Ovary (tissue), 9 donors: Measurements from ENCODE around the gene COMP. TPM values are rescaled to one million over a fixed set of nuclear protein-coding genes. Genes with fewer than 3 reads are reported as not detected.
A peak's percentile ranks its signal among the peaks of the same experiment; 100 is the strongest.

Experiments used
- DNase-seq, 5 donors: peaks; one replicate each; pipeline ENCODE4 v3.0.0-alpha.2; 2019 to 2020
- H3K27ac ChIP-seq, 2 donors: fragments of 200-600 bp; one replicate each; pipeline versions ENCODE4 v1.5.1 to v1.8.0; 2019 to 2022
- H3K27me3 ChIP-seq: fragments of 200-600 bp; one replicate; pipeline ENCODE4 v1.8.0; 2022
- H3K36me3 ChIP-seq: fragments of 200-600 bp; sonication (generic); one replicate; pipeline ENCODE4 v1.5.1; 2019
- H3K4me1 ChIP-seq: one replicate; pipeline ENCODE4 v1.8.1; 2013; ENCODE audit warnings: mild to moderate bottlenecking, moderate library complexity; ENCODE audit not compliant: insufficient read depth
- H3K4me3 ChIP-seq: fragments of 200-600 bp; sonication (generic); one replicate; pipeline ENCODE4 v1.5.1; 2017
- H3K9me3 ChIP-seq, 2 donors: fragments of 200-600 bp in 1 of 2; sonication (generic) in 1 of 2; one replicate each; pipeline versions ENCODE4 v1.5.1 to v1.8.1; 2013 to 2019; ENCODE audit warnings: mild to moderate bottlenecking in 1 of 2, moderate library complexity in 1 of 2
- CTCF ChIP-seq, 3 donors: fragments of 450-650 bp in 2 of 3; fragments of 200-600 bp in 1 of 3; IDR thresholded peaks; one replicate each; pipeline versions ENCODE4 v1.5.1 to v1.8.0; 2016 to 2022; ENCODE audit warnings: antibody characterized with exemption in 3 of 3, mild to moderate bottlenecking in 1 of 3
- EP300 ChIP-seq: sonication (generic); formaldehyde crosslinking; IDR thresholded peaks from one replicate; pipeline ENCODE4 v1.6.1; 2017; ENCODE audit warnings: antibody characterized with exemption
- POLR2A ChIP-seq: fragments of 450-650 bp; IDR thresholded peaks from one replicate; pipeline ENCODE4 v1.6.1; 2017; ENCODE audit warnings: antibody characterized with exemption, mild to moderate bottlenecking, moderate library complexity
- WGBS, 3 donors: extraction: QIAGEN DNeasy Blood & Tissue Kit in 1 of 3; methylation state at CpG; one replicate each; pipeline versions ENCODE4 v1.1.5 to v1.1.7; 2013 to 2017; 5-methylcytosine and 5-hydroxymethylcytosine counted together
- intact Hi-C, 4 donors: fragments of 100-400 bp; cut with DNase I; formaldehyde crosslinking; loops; one replicate each; pipeline versions ENCODE4 v1.11.0 to v1.15.1; 2022 to 2023
- polyA plus RNA-seq, 2 donors: library from polyadenylated mRNA; stranded (reverse); fragments of 200-250 nt in 1 of 2; fragments of 350-450 nt in 1 of 2; fragmentation: Illumina TruSeq in 1 of 2; extraction: RNeasy Lipid Tissue Mini Kit (QIAGEN cat#74804) in 1 of 2; gene quantifications; one replicate each; pipeline ENCODE4 v1.2.3, GENCODE V29; 2013 to 2014
- total RNA-seq, 7 donors: library from RNA; depleted of rRNA in 2 of 7; stranded (reverse); fragments of >200 nt in 2 of 7; fragmentation: NEBNext Ultra II Directional in 3 of 7; extraction: Animal tissue kit (Norgen Biotek cat#: 25700) in 3 of 7; gene quantifications; one replicate each; pipeline versions ENCODE4 v1.1.0 to v1.2.4, GENCODE V29; 2016 to 2023
- donor health status: DM: no; HTN: no; CAD: no; lungs with moderate emphysema.
- donor health status: DM: no; HTN: no; CAD: no.
- donor health status: Bipolar disorder and iron deficiency.
- donor health status: DM: yes; HTN: yes; CAD: no.
- donor health status: DM: no; HTN: no; CAD: no.
- donor health status: DM: yes; HTN: yes; CAD: no.

The COMP gene
- total and polyA plus RNA-seq, 9 donors, result 0.08 to 0.92 (median 0.40) TPM; not detected in 3

GRCh38 chr19:18742838-18743783, 48.0 kb downstream of the COMP start:
- peak; percentile 84 to 94 (median 88) for DNase-seq
- Histone ChIP-seq H3K27ac (peak overlapping the region in 1 of 2 donors; percentile 50), H3K9me3 (no peaks in the 10 kb centered on the region), H3K27me3 (no peaks in the 10 kb centered on the region), H3K36me3 (no peaks in the 10 kb centered on the region), H3K4me3 (no peak overlapping the region), H3K4me1 (peaks cover 12% of the 10 kb centered on the region)
- TF ChIP-seq CTCF (IDR thresholded peaks at IDR 0.05) (no peak), POLR2A (no peak), EP300 (no peak)
- intact Hi-C loops, result no loop called here
- 27 to 56% (median 34%) methylated on average over 34 to 38 of the region's 38 CpGs for WGBS, 3 donors

DNA sequence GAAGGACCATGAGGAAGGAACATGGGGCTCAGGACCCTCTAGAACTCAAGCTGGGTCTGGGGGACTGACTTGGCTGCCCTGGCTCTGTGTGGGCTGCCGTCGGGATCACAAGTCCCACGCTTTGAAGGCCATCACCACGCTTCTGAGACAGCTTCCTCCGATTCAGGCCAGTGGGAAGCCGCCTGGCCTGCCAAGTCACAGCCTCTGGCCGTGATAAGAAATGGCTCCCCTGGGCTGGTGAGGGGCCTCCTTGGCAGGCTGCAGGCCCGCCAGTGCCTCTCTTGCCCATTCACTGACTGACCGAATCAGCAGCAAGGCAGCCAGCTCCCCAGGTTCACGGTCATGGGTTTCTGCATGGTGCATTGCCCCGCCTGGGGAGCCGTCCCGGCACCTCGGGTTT, 48.8 kb downstream of the COMP start:
- TF ChIP-seq CTCF (IDR thresholded peaks at IDR 0.05), result no peak
- TF ChIP-seq EP300, result no peak
- no peak for TF ChIP-seq POLR2A
- no peaks in the 10 kb centered on the region for H3K27me3 ChIP-seq
- peaks cover 12% of the 10 kb centered on the region for H3K4me1 ChIP-seq
- no peak overlapping the region for H3K27ac ChIP-seq
- H3K36me3 ChIP-seq, result no peaks in the 10 kb centered on the region
- no peaks in the 10 kb centered on the region for H3K9me3 ChIP-seq
- WGBS, 3 donors, result 79 to 92% (median 86%) methylated on average over 13 to 14 of the region's 14 CpGs
- no peak for DNase-seq
- no peak overlapping the region for H3K4me3 ChIP-seq
- intact Hi-C loops, result no loop called here

DNA sequence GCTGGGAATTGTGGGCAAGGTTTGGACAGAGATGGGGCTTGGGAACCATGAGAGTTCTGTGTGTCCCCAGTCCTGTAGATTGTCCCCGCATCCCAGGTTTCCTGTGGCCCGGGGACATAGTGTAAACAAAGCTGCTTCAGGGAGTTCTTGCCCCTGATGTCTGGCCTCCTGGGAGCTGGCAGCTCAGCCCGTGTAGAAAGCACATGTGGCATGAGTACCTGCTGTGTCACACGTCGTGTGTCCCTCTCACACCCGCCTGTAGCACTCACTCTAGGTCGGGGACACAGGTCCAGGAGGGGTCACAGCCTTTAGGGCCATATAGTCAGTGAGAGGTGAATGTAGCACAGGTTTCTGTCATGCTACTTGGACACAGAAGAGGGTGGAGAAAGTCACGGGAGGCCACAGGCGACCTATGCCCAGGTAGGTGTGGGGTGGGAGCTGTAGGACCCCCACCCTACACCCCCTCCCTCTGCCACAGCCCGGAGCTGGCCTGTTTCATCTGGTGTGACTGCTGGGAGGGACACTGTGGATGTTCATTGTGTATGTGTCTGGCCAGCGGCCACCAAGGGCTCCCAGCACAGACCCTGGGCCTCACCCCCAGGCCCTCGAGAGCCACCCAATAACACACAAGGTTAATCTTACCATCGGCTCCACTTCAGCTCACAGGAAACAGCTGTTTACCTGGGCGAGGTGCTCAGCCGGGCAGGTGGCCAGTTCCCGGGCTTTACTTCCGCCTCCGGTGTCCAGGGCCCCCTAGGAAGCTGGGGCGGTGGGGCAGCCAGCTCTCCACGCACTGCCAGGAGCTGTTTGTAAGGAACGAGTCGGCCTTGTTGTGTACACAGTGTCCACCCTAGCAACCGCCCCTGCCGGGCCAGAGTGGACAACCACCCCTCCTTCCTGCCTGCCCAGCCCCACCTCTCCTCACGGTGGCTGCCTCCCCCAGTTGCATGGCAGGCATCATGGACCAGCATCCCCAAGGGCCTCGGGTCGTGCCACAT, 49.7 kb downstream of the COMP start:
- no peak overlapping the region for H3K4me3 ChIP-seq
- H3K27me3 ChIP-seq, result no peaks in the 10 kb centered on the region
- no peak overlapping the region for H3K27ac ChIP-seq
- TF ChIP-seq EP300 (no peak), POLR2A (no peak), CTCF (IDR thresholded peaks at IDR 0.05) (no peak)
- H3K36me3 ChIP-seq, result no peaks in the 10 kb centered on the region
- no peaks in the 10 kb centered on the region for H3K9me3 ChIP-seq
- peak in 3 of 5 donors; percentile 41 to 67 (median 49) for DNase-seq
- WGBS, 3 donors, result 73 to 84% (median 76%) methylated on average over 24 to 27 of the region's 27 CpGs
- H3K4me1 ChIP-seq, result peaks cover 12% of the 10 kb centered on the region
- intact Hi-C loops, result no loop called here

- no peak overlapping the region for H3K4me3 ChIP-seq
- DNase-seq, result peak in 1 of 5 donors; percentile 15
- no peak overlapping the region for H3K27ac ChIP-seq
- TF ChIP-seq CTCF (IDR thresholded peaks at IDR 0.05), result no peak
- TF ChIP-seq EP300, result no peak
- no peak for TF ChIP-seq POLR2A
- no peaks in the 10 kb centered on the region for H3K36me3 ChIP-seq
- WGBS, 3 donors, result 95 to 96% (median 96%) methylated on average over 19 to 20 of the region's 20 CpGs
- H3K27me3 ChIP-seq, result no peaks in the 10 kb centered on the region
- no peaks in the 10 kb centered on the region for H3K9me3 ChIP-seq
- intact Hi-C loops, result no loop called here
- H3K4me1 ChIP-seq, result peaks cover 12% of the 10 kb centered on the region
Observed at GRCh38 chr19:18738961-18739690, 52.0 kb downstream of the COMP start.
